Astrocyte (in vitro differentiated cells and primary cell): ENCODE data around the gene PROSER1.

ENCODE experiments used
- CTCF ChIP-seq: IDR thresholded peaks from 2 replicates; pipeline ENCODE4 v1.5.1; 2011; ENCODE audit warnings: low read depth, mild to moderate bottlenecking, inconsistent platforms, low read length, moderate library complexity; ENCODE audit not compliant: insufficient read depth
- EZH2 ChIP-seq: IDR thresholded peaks from 2 replicates; pipeline ENCODE4 v1.6.1; 2012; ENCODE audit warnings: mild to moderate bottlenecking, low read length, inconsistent platforms; ENCODE audit not compliant: insufficient read depth

- TF ChIP-seq CTCF (no peak), EZH2 (no peak)
Observed at GRCh38 chr13:38969187-38969586, 68.7 kb downstream of the PROSER1 start.
